Measurements from ENCODE around the gene WFDC10A.

DNA sequence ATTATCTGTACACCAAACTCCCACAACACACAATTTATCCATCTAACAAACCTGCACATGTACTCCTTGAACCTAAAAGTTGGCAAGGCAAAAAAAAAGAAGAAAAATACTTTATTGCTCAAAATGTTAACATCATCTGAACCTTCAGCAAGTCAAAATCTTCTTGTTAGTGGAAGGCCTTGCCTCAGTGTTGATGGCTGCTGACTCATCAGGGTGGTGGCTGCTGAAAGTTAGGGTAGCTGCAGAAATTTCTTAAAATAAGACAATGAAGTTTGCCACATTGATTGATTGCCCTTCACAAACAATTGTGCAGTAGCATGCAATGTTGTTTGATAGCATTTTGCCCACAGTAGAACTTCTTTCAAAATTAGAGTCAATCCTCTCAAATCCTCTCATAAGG, 43.2 kb downstream of the WFDC10A start:
- TF ChIP-seq, protein P1, sequence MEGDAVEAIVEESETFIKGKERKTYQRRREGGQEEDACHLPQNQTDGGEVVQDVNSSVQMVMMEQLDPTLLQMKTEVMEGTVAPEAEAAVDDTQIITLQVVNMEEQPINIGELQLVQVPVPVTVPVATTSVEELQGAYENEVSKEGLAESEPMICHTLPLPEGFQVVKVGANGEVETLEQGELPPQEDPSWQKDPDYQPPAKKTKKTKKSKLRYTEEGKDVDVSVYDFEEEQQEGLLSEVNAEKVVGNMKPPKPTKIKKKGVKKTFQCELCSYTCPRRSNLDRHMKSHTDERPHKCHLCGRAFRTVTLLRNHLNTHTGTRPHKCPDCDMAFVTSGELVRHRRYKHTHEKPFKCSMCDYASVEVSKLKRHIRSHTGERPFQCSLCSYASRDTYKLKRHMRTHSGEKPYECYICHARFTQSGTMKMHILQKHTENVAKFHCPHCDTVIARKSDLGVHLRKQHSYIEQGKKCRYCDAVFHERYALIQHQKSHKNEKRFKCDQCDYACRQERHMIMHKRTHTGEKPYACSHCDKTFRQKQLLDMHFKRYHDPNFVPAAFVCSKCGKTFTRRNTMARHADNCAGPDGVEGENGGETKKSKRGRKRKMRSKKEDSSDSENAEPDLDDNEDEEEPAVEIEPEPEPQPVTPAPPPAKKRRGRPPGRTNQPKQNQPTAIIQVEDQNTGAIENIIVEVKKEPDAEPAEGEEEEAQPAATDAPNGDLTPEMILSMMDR (IDR thresholded peaks at IDR 0.05), result no peak
- no peak for TF ChIP-seq POLR2A (IDR thresholded peaks at IDR 0.05)
- no peak for TF ChIP-seq EP300 (IDR thresholded peaks at IDR 0.05)
